ENCODE results near the gene KREMEN1. TPM values are rescaled to one million over a fixed set of nuclear protein-coding genes. Genes with fewer than 3 reads are reported as not detected.

The KREMEN1 gene
- total and polyA plus RNA-seq, 2 experiments from 2014 or later = 1.8 to 3.8 TPM

GRCh38 chr22:29080106-29080975, 7.5 kb downstream of the KREMEN1 start (continued):
- TF ChIP-seq ZNF462 (CRISPR knock-in tag; IDR thresholded peaks at IDR 0.05) = no peak
- no peak for TF ChIP-seq ZNF114 (CRISPR knock-in tag; IDR thresholded peaks at IDR 0.05)
- TF ChIP-seq CREB1 (CRISPR knock-in tag; IDR thresholded peaks at IDR 0.05; ENCODE audit: low read depth) = no peak
- no peak for TF ChIP-seq ETS1 (IDR thresholded peaks at IDR 0.05)
- TF ChIP-seq, protein P1, sequence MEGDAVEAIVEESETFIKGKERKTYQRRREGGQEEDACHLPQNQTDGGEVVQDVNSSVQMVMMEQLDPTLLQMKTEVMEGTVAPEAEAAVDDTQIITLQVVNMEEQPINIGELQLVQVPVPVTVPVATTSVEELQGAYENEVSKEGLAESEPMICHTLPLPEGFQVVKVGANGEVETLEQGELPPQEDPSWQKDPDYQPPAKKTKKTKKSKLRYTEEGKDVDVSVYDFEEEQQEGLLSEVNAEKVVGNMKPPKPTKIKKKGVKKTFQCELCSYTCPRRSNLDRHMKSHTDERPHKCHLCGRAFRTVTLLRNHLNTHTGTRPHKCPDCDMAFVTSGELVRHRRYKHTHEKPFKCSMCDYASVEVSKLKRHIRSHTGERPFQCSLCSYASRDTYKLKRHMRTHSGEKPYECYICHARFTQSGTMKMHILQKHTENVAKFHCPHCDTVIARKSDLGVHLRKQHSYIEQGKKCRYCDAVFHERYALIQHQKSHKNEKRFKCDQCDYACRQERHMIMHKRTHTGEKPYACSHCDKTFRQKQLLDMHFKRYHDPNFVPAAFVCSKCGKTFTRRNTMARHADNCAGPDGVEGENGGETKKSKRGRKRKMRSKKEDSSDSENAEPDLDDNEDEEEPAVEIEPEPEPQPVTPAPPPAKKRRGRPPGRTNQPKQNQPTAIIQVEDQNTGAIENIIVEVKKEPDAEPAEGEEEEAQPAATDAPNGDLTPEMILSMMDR (conservative IDR thresholded peaks at IDR 0.05; ENCODE audit: low read depth in 2 of 2) = no peak
- no peak for TF ChIP-seq EZH2phosphoT487 (IDR thresholded peaks at IDR 0.05; ENCODE audit: unreplicated experiment)
- no peak for TF ChIP-seq POLR2AphosphoS5 (IDR thresholded peaks at IDR 0.05; ENCODE audit: low read depth)
